Erythroblast (primary cell): Measurements from ENCODE around the gene DMPK.

Experiments used
- GATA1 ChIP-seq: IDR thresholded peaks from 2 replicates; pipeline ENCODE4 v1.6.1; 2011; ENCODE audit warnings: low read depth, mild to moderate bottlenecking, control low read depth, low read length, moderate library complexity
- POLR2A ChIP-seq: IDR thresholded peaks from 2 replicates; pipeline ENCODE4 v1.6.1; 2011; ENCODE audit warnings: mild to moderate bottlenecking, low read length

GRCh38 chr19:45785781-45786532 lies 3.7 kb upstream of the DMPK start:
- no peak for TF ChIP-seq POLR2A
- no peak for TF ChIP-seq GATA1
